Endothelial cell of umbilical vein (primary cell): Measurements from ENCODE around the gene GDF11. TPM values are rescaled to one million over a fixed set of nuclear protein-coding genes. Genes with fewer than 3 reads are reported as not detected.

Experiments used
- BruUV-seq: library from RNA; stranded (reverse); fragments of 400-500 nt; replicated peaks from 2 replicates; lab custom pipeline; 2021; lab: Mats Ljungman, UMichigan
- CTCF ChIA-PET: fragments of 300-600, 350-600 bp; sonication (Branson Sonifier 250); formaldehyde crosslinking; loops from one replicate; lab custom pipeline; 2021; ENCODE audit warnings: antibody characterized with exemption, inconsistent platforms; lab: Charles Lee
- POLR2A ChIA-PET: fragments of 300-600, 350-600 bp; sonication (Branson Sonifier 250); formaldehyde crosslinking; loops from one replicate; lab custom pipeline; 2021; ENCODE audit warnings: antibody characterized with exemption, inconsistent platforms; lab: Charles Lee
- DNase-seq: peaks from one replicate; pipeline ENCODE4 v3.0.0-alpha.2; 2011; ENCODE audit warnings: low read depth, low spot score
- FAIRE-seq: peaks from 2 replicates; lab custom pipeline; 2011; peaks lifted over from hg19 to GRCh38; lab: Jason Lieb, UNC
- H2AFZ ChIP-seq: 2 replicates; pipeline ENCODE4 v1.6.0; 2012; ENCODE audit warnings: low read depth, low read length, control low read depth, inconsistent platforms
- H3K27ac ChIP-seq: 2 replicates; pipeline ENCODE4 v1.5.1; 2011; ENCODE audit warnings: low read depth, mild to moderate bottlenecking, control low read depth, low read length, moderate library complexity; ENCODE audit not compliant: insufficient read depth
- H3K27me3 ChIP-seq, 2 experiments: 2 replicates each; pipeline versions ENCODE4 v1.6.0 to v1.6.1; 2011; ENCODE audit warnings: low read length in 2 of 2, mixed read lengths in 1 of 2; ENCODE audit not compliant: control insufficient read depth in 2 of 2, insufficient read depth in 2 of 2
- H3K36me3 ChIP-seq, 2 experiments: 2 replicates in 1 of 2; 3 replicates in 1 of 2; pipeline ENCODE4 v1.5.1; 2011; ENCODE audit warnings: low read length in 2 of 2, mild to moderate bottlenecking in 1 of 2, moderate library complexity in 1 of 2; ENCODE audit not compliant: control insufficient read depth in 2 of 2, insufficient read depth in 2 of 2; ENCODE audit errors: extremely low read depth in 1 of 2
- H3K4me1 ChIP-seq: 3 replicates; pipeline ENCODE4 v1.5.1; 2011; ENCODE audit warnings: mild to moderate bottlenecking, low read length; ENCODE audit not compliant: control insufficient read depth, insufficient read depth; ENCODE audit errors: extremely low read depth
- H3K4me2 ChIP-seq: 2 replicates; pipeline ENCODE4 v1.6.1; 2011; ENCODE audit warnings: low read length, control low read depth, mixed read lengths; ENCODE audit not compliant: insufficient read depth
- H3K4me3 ChIP-seq, 3 experiments: fragments of 200-600 bp in 1 of 3; sonication (generic), shearing (Covaris generic) in 1 of 3; replicated peaks in 1 of 3; 2 replicates each; pipeline ENCODE4 v1.5.1; 2011 to 2016; ENCODE audit warnings: control low read depth in 3 of 3, low read length in 3 of 3, mild to moderate bottlenecking in 2 of 3, inconsistent platforms in 1 of 3, low read depth in 1 of 3, moderate library complexity in 1 of 3; ENCODE audit not compliant: insufficient read depth in 1 of 3
- H3K79me2 ChIP-seq: 2 replicates; pipeline ENCODE4 v1.6.0; 2012; ENCODE audit warnings: low read length, inconsistent platforms; ENCODE audit not compliant: control insufficient read depth, insufficient read depth
- H3K9ac ChIP-seq: replicated peaks from 2 replicates; pipeline ENCODE3; 2011; ENCODE audit warnings: low read length, control low read depth; ENCODE audit not compliant: insufficient read depth; ENCODE audit errors: extremely low read depth
- H3K9me1 ChIP-seq: replicated peaks from 3 replicates; pipeline ENCODE4 v1.6.0; 2011; ENCODE audit warnings: mild to moderate bottlenecking, low read length; ENCODE audit not compliant: control insufficient read depth, insufficient read depth; ENCODE audit errors: extremely low read depth
- H3K9me3 ChIP-seq: replicated peaks from 2 replicates; pipeline ENCODE4 v1.5.1; 2012; ENCODE audit warnings: low read length, inconsistent platforms; ENCODE audit not compliant: control insufficient read depth, insufficient read depth
- H4K20me1 ChIP-seq: replicated peaks from 2 replicates; pipeline ENCODE3; 2011; ENCODE audit warnings: mild to moderate bottlenecking, low read length; ENCODE audit not compliant: control insufficient read depth, insufficient read depth; ENCODE audit errors: extremely low read depth
- EZH2 ChIP-seq: IDR thresholded peaks from 2 replicates; pipeline ENCODE4 v1.6.1; 2012; ENCODE audit warnings: borderline replicate concordance, low read depth, mild to moderate bottlenecking, moderate library complexity, low read length, inconsistent platforms; ENCODE audit not compliant: severe bottlenecking
- FOS ChIP-seq: IDR thresholded peaks from 2 replicates; pipeline ENCODE4 v1.6.1; 2011; ENCODE audit warnings: mild to moderate bottlenecking, low read length, moderate library complexity, borderline replicate concordance; ENCODE audit not compliant: insufficient read depth
- GATA2 ChIP-seq: IDR thresholded peaks from 2 replicates; pipeline ENCODE4 v1.7.0; 2011; ENCODE audit warnings: low read depth, mild to moderate bottlenecking, moderate library complexity, mixed read lengths, low read length; ENCODE audit not compliant: insufficient read length, insufficient read depth
- JUN ChIP-seq: IDR thresholded peaks from 2 replicates; pipeline ENCODE4 v1.6.1; 2011; ENCODE audit warnings: borderline replicate concordance, low read depth; ENCODE audit not compliant: insufficient read length, insufficient read depth
- MYC ChIP-seq: IDR thresholded peaks from one replicate; pipeline ENCODE4 v1.6.1; 2011; ENCODE audit warnings: mild to moderate bottlenecking, low read depth, low read length
- POLR2A ChIP-seq: IDR thresholded peaks from 2 replicates; pipeline ENCODE4 v1.6.1; 2012; ENCODE audit warnings: low read depth, mild to moderate bottlenecking, control low read depth, low read length
- POLR2AphosphoS5 ChIP-seq: IDR thresholded peaks from 2 replicates; pipeline ENCODE4 v1.6.1; 2012; ENCODE audit warnings: low read depth, mild to moderate bottlenecking, control low read depth, low read length, moderate library complexity; ENCODE audit not compliant: insufficient read depth
- dilution Hi-C: fragments of 300-500 bp; cut with MboI; formaldehyde crosslinking; loops from one replicate; pipeline ENCODE4 v1.15.0; 2019; ENCODE audit warnings: low sequenced_read_pairs; ENCODE audit not compliant: extremely low pct_ligation_motif_present
- intact Hi-C: fragments of 100-400 bp; cut with micrococcal nuclease; formaldehyde crosslinking; loops from one replicate; pipeline ENCODE4 v1.10.0; 2022
- polyA plus RNA-seq, 4 experiments: library from polyadenylated mRNA; depleted of rRNA in 3 of 4; stranded (reverse) in 3 of 4; unstranded in 1 of 4; fragments of >200 nt; gene quantifications; 2 replicates each; pipeline versions ENCODE4 v1.2.1 to v1.2.3, GENCODE V29; 2011 to 2012; ENCODE audit warnings: missing spikeins in 1 of 4
- total RNA-seq: library from RNA; stranded (reverse); gene quantifications from 2 replicates; pipeline ENCODE4 v1.2.3, GENCODE V29; 2021
- TF ChIP-seq, protein P1 (sequence below), 2 donors: IDR thresholded peaks; 1 replicate in 1 of 2; 2 replicates in 1 of 2; pipeline ENCODE4 v1.5.1; 2011; ENCODE audit warnings: low read length in 2 of 2, mild to moderate bottlenecking in 2 of 2, moderate library complexity in 2 of 2, control low read depth in 1 of 2, inconsistent platforms in 1 of 2, low read depth in 1 of 2; ENCODE audit not compliant: insufficient read depth in 1 of 2; ENCODE audit errors: extremely low read depth in 1 of 2
- TF ChIP-seq, protein P2 (sequence below): IDR thresholded peaks from 2 replicates; pipeline ENCODE4 v1.6.1; 2011; ENCODE audit not compliant: insufficient read depth, insufficient read length

Gene GDF11
- total and polyA plus RNA-seq, 2 donors (not counting 3 experiments of a cell fraction or from before 2014, with no cell fraction given) = 10.0 to 18.7 TPM

DNA sequence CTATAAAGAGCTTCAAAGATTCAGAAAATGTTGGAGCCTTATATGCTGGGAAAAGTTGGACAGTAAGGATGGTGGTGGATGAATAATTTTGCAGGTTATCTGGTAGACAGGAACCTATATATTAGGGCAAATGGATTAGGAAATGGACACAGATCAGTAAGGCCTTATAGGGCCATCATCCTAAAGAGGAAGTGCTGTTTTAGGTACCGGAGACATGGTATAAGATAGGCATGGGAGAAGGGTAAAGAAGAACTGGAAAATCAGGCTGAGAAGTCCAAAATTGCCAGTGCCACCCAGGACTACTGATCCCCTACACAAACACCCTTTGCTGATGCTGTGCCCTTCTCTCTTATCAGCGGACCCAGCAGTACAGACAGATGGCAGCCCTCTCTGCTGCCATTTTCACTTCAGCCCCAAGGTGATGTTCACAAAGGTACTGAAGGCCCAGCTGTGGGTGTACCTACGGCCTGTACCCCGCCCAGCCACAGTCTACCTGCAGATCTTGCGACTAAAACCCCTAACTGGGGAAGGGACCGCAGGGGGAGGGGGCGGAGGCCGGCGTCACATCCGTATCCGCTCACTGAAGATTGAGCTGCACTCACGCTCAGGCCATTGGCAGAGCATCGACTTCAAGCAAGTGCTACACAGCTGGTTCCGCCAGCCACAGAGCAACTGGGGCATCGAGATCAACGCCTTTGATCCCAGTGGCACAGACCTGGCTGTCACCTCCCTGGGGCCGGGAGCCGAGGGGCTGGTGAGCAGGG lies 5.5 kb downstream of the GDF11 start:
- H4K20me1 ChIP-seq = no peaks in the 10 kb centered on the region
- CTCF ChIA-PET = interaction anchor here (0.9 to 2.8 kb wide), 3 partner anchors 9 to 14 kb away, joined by 3 to 15 read pairs (median 6); no protein-coding TSS in a partner anchor
- no peak overlapping the region for H2AFZ ChIP-seq
- no peak overlapping the region for H3K4me2 ChIP-seq
- H3K9me3 ChIP-seq = no peaks in the 10 kb centered on the region
- H3K27ac ChIP-seq = no peak overlapping the region
- TF ChIP-seq FOS (no peak), POLR2AphosphoS5 (no peak), MYC (no peak), GATA2 (no peak), POLR2A (no peak), EZH2 (no peak), JUN (no peak)
- TF ChIP-seq, protein P1, sequence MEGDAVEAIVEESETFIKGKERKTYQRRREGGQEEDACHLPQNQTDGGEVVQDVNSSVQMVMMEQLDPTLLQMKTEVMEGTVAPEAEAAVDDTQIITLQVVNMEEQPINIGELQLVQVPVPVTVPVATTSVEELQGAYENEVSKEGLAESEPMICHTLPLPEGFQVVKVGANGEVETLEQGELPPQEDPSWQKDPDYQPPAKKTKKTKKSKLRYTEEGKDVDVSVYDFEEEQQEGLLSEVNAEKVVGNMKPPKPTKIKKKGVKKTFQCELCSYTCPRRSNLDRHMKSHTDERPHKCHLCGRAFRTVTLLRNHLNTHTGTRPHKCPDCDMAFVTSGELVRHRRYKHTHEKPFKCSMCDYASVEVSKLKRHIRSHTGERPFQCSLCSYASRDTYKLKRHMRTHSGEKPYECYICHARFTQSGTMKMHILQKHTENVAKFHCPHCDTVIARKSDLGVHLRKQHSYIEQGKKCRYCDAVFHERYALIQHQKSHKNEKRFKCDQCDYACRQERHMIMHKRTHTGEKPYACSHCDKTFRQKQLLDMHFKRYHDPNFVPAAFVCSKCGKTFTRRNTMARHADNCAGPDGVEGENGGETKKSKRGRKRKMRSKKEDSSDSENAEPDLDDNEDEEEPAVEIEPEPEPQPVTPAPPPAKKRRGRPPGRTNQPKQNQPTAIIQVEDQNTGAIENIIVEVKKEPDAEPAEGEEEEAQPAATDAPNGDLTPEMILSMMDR (IDR thresholded peaks at IDR 0.05; ENCODE audit: extremely low read depth in 1 of 2, insufficient read depth in 1 of 2, low read depth in 1 of 2, low read length in 2 of 2) = no peak
- TF ChIP-seq, protein P2, sequence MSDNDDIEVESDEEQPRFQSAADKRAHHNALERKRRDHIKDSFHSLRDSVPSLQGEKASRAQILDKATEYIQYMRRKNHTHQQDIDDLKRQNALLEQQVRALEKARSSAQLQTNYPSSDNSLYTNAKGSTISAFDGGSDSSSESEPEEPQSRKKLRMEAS = no peak
- no peaks in the 10 kb centered on the region for H3K27me3 ChIP-seq
- BruUV-seq = no TSS peak
- H3K4me3 ChIP-seq = no peak overlapping the region
- H3K9ac ChIP-seq = no peak overlapping the region
- DNase-seq = no peak
- peaks cover 5 to 18% of the 10 kb centered on the region in 2 experiments for H3K36me3 ChIP-seq
- POLR2A ChIA-PET = no interaction called here
- dilution Hi-C loops = no loop called here
- no peaks in the 10 kb centered on the region for H3K9me1 ChIP-seq
- no peaks in the 10 kb centered on the region for H3K79me2 ChIP-seq
- peaks cover 6% of the 10 kb centered on the region for H3K4me1 ChIP-seq
- FAIRE-seq = no peak
- intact Hi-C loops = no loop called here
